ENCODE measurements around the gene BSDC1. TPM values are rescaled to one million over a fixed set of nuclear protein-coding genes. Genes with fewer than 3 reads are reported as not detected.
A peak's percentile ranks its signal among the peaks of the same experiment; 100 is the strongest.

BSDC1 gene
- total RNA-seq, 1 donor from 2014 or later, result 60.7 TPM

DNA sequence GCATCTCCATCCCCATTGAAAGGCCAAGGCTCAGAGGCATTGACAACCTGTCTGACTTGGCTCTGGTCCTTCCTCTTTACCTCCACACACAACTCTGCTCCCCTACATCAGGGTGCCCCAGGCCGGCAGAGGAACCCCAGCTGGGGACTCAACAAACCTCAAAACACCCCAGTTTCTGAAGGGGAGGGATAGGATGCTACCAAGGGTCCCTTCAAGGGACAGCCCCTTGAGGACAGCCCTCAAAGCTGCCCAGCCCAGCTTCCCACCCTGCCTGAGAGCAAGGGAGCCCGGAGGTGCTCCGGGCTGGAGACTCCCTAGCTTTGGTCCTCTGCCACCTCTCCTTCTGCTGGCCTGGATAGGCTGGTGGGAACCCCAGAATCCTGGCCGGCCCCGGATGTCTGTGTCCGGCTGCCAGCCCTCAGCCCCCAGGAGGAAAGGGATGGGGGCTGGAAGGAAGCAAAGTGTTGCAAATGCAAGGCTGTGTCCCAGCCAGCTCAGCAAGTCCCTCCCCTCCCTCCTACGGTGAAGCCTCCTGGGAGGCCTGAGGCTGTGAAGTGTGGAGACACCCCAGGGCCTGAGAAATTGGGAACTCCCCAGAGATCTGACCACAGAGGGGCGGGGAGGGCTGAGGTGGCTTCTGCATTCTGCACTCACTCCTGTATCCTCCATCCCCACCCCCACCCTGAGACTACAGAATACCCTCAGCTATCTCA, 57.1 kb downstream of the BSDC1 start:
- no peak for DNase-seq

DNA sequence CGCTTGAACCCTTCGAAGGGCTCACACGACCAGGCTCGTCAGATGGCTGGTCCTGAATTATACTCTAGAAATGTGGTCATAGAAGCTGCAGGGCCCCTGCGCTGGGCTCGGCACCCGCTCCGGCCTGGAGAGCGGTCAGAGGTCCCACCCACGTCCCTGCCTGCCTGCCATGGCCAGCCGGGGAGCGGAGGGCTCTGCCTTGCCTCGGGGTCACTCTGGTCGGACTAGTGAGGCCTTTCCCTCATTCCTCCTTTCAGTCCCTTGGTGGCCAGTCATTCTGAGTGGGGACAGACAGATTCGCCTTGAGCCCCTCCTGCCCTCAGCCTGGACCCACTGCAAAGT, 57.7 kb downstream of the BSDC1 start:
- DNase-seq, result no peak

DNA sequence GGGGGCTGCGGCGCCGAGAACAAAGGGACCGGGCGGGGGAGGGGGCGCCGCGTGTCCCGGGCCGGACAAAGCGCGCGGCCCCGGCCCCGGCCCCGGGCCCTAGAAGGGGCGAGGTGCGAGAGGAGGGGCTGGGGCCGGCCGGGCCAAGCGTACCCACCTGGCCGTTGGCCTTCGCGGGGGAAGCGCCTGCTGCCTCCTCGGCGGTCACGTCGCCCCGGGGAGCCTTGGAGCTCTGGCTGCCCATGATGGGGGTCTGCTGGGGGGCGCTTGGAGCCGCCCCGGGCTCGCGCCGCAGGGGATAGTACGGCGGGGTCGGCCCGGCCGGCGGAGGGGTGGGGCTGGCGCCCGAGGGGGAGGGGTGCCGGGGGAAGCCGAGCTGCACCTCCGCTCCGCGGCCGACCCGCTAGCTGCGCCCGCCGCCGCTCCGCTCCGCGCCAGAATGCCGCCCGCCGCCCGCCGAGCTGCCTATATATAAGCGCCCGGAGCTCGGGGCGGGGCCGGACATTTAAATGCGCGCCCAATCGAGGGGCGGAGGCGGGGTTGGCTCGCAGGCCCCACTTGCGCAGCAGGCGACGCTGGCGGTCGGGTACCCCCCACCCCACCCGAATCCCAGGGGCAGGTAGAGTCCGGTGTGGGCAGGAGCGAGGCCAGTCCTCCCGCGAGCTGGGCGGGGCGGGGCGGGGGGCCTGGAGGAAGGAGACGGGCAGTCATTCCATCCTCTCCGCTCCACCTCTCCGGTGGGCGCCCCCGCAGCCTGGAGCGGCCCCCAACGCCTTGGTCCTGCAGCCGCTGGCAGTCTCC, 58.3 kb downstream of the BSDC1 start, which contains the start of gene MARCKSL1:
Gene MARCKSL1, minus strand, starts transcription at position 444 of the 801 bp plus-strand sequence. Its CDS starts 200 bp downstream, at position 244.
- DNase-seq, result peak; percentile 82

GRCh38 chr1:32335535-32335789, 58.8 kb downstream of the BSDC1 start:
- no peak for DNase-seq

DNA sequence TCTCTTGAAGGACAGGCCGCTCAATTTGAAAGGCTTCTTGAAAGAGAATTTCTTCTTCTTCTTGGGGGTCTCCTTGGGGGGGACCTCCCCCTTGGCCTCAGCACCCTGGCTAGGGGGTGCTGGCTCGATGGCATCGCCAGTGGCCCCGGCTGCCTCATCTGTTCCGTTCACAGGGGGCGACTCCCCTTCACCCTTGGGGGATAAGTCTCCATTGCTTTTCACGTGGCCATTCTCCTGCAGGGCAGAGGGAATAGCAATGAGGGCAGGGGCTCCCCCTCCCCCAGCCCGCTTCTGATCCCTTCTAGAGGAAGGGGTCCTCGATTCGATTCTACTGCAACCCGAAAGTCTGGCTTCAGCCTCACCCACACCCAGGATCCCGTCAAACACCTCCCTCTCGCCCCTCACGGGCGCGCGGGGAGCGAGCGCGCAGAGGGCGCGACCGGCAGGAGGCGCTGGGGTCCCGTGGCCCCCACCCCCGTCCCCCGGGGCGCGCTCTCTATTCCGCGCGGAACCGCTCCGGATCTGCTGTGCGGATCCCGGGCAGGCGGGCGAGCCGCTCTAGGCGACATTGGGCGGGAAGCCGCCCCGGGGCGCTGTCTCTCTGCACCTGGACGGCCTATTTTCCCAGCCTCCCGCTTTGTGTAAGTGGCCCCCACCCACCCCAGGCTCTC, 59.2 kb downstream of the BSDC1 start:
- no peak for DNase-seq

- no peak for DNase-seq
Measured at GRCh38 chr1:32334274-32334861, 59.9 kb downstream of the BSDC1 start.

GRCh38 chr1:32333251-32333963, 60.8 kb downstream of the BSDC1 start:
- DNase-seq, result no peak

DNA sequence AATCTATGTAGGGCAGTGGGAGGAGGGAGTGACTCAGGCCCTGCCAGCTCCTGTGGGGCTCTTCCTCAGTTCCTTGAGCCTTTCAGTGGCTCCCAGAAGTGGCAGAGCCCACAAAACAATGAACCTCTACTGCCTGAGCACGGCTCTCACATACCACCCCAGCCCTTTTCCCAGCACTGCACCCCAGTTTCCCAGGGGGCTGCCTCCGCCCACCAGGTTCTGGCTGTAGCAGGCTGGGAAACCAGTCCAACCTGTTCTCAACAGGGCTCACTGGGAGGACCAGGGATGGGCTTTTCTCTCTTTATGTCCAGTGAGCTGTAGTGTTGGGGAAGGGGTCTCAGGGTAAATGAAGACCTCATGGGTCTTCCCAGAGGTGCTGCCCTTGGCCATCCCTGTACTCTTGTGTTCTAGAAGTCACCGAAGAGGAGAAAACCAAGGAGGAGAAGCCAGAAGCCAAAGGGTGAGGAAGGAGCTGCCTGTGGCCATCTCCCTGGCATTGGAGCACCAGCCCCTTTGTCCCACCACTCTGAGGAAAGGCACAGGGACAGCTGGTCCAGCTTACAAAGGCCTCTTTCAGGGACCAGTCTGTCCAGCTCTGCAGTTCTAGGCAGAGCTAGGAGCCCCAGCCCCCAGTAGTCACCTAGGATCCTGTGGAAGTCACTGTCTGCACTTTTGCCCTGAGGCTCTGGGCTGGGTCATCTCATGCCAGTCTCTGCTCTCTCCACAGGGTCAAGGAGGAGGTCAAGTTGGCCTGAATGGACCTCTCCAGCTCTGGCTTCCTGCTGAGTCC, 61.8 kb downstream of the BSDC1 start:
- no peak for DNase-seq

DNA sequence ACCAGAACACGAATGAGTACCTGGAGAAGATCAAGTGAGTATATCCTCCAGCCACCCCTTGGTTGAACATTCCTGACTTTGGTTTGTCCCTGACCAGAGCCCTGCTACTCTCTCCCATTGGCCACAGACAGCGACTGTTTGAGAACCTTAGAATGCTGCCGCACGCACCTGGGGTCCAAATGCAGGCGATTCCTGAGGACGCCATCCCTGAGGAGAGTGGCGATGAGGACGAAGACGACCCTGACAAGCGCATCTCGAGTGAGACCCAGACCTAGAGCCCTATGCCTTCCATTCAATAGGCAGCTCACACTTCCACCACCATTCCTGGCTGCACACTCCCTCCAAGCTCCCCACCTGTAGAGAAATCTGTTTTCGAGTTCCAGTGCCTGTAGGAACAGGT, 62.7 kb downstream of the BSDC1 start:
- no peak for DNase-seq

DNA sequence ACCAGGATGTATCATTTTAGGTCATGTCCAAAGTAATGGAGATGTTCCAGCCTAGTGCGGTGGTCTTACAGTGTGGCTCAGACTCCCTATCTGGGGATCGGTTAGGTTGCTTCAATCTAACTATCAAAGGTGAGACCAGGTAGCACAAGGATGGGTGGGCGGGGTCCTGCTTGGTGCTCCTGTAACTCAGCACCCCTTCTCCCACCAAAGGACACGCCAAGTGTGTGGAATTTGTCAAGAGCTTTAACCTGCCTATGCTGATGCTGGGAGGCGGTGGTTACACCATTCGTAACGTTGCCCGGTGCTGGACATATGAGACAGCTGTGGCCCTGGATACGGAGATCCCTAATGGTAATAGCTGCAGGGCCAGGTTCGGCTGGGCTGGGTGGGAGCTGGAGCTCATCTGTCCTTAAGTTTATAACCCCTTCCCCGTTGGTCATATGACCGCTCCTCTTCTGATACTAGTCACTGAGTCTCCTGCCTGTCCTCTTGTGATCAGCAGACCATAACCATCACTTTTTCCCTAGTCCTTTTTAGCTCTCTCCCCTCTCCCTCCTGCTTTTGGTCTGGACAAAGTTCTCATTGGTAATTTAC, 63.6 kb downstream of the BSDC1 start:
- DNase-seq, result no peak

GRCh38 chr1:32329931-32330466, 64.2 kb downstream of the BSDC1 start:
- no peak for DNase-seq

GRCh38 chr1:32327204-32327603, 67.0 kb downstream of the BSDC1 start:
- no peak for DNase-seq

DNA sequence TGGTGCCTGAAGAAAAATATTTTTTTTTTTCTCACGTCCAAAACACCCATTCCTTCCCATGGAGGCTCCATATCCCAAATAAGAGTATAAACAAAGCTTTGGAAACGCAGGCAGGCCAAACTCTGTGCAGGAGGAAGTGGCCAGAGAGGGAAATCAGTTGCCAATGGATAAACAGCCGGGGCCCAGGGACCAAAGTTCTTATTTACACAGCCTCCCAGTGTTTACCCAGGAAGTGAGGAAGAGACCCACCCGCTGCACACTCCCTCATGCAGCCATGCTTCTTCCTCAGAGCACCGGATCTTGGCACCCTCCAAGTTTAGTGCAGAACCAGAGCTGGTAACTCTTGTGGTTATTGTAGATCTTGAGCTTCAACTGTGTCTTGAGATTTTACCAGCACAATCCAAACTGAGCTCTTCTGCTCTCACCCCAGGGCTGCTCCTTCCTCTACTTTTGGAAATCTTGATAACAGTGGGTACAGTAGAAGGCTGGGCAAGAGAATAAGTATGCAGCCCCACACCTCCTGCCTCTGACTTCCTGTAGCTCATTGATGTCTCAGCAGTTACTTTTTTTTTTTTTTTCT, 72.4 kb downstream of the BSDC1 start:
- DNase-seq, result no peak

DNA sequence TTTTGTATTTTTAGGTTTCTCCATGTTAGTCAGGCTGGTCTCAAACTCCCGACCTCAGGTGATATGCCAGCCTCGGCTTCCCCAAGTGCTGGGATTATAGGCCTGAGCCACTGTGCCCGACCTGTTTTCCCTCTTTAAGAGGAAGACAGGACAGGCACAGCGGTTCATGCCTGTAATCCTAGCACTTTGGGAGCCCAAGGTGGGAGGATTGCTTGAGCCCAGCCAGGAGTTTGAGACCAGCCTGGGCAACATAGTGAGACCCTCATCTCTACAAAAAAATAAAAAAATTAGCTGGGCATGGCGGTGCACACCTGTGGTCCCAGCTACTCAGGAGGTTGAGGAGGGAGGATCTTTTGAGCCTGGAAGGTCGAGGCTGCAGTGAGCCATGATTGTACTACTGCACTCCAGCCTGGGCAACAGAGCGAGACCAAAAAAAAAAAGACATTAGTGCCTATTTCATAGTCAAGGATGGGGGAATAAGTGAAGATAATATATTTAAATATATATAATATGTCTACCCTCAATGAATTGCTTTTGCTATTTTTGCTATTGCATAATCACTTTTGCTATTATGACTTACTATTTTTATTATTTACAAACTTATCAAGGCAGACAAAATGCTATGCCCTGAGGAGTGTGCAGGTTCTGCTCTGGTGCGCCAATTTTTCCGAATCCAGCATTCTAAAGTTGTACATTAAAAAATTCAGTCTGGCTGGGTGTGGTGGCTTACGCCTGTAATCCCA, 75.9 kb downstream of the BSDC1 start:
- DNase-seq, result no peak

DNA sequence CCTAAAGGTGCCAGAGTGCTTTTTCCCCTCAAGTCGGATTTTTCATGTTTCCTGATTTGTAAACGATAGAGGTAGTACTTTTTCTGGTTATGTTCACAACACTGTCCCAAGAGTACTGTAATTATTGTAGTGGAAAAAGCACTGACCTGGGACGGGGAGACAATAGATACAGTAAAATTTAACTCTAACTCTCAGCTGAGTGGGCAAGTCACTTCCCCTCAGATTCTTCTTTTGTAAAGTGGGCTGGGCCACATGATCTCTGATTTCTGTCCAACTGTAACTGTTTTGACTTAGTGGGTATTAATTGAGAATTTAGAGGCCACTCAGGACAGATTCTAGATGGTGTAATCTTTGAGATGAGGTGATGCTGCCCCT, 77.4 kb downstream of the BSDC1 start:
- DNase-seq, result no peak
